H9 (cell line): Measurements from ENCODE around the gene MOB3B. TPM values are rescaled to one million over a fixed set of nuclear protein-coding genes. Genes with fewer than 3 reads are reported as not detected.

Experiments used
- DNase-seq: peaks from one replicate; pipeline ENCODE4 v3.0.0-alpha.2; 2017
- H2AFZ ChIP-seq: one replicate; pipeline ENCODE4 v1.6.1; 2013; ENCODE audit warnings: mild to moderate bottlenecking, low read length, control low read depth, moderate library complexity
- H2AK5ac ChIP-seq: 2 replicates; pipeline ENCODE4 v1.6.1; 2013; ENCODE audit warnings: low read length, control low read depth, mixed read lengths; ENCODE audit not compliant: insufficient read length
- H2BK120ac ChIP-seq: one replicate; pipeline ENCODE4 v1.6.1; 2013; ENCODE audit warnings: low read depth, mild to moderate bottlenecking, low read length, control low read depth, inconsistent platforms; ENCODE audit not compliant: poor library complexity, severe bottlenecking
- H2BK12ac ChIP-seq: 2 replicates; pipeline ENCODE4 v1.6.1; 2013; ENCODE audit warnings: low read length, control low read depth, mixed read lengths, low read depth; ENCODE audit not compliant: insufficient read length
- H2BK15ac ChIP-seq: 2 replicates; pipeline ENCODE4 v1.6.1; 2013; ENCODE audit warnings: low read depth, low read length, control low read depth
- H2BK20ac ChIP-seq: one replicate; pipeline ENCODE4 v1.6.1; 2013; ENCODE audit warnings: low read depth, mild to moderate bottlenecking, low read length, control low read depth, inconsistent platforms; ENCODE audit not compliant: poor library complexity, severe bottlenecking
- H2BK5ac ChIP-seq: 2 replicates; pipeline ENCODE4 v1.6.1; 2013; ENCODE audit warnings: low read length, control low read depth, mixed read lengths; ENCODE audit not compliant: insufficient read length
- H3K14ac ChIP-seq: 2 replicates; pipeline ENCODE4 v1.6.1; 2013; ENCODE audit warnings: low read length, control low read depth; ENCODE audit not compliant: insufficient read depth
- H3K18ac ChIP-seq: 2 replicates; pipeline ENCODE4 v1.6.1; 2013; ENCODE audit warnings: low read depth, mild to moderate bottlenecking, mixed read lengths, low read length, control low read depth; ENCODE audit not compliant: insufficient read length
- H3K23ac ChIP-seq: 2 replicates; pipeline ENCODE4 v1.6.1; 2013; ENCODE audit warnings: low read length, control low read depth, mixed read lengths, low read depth; ENCODE audit not compliant: insufficient read length
- H3K23me2 ChIP-seq: 2 replicates; pipeline ENCODE4 v1.6.1; 2013; ENCODE audit warnings: low read depth, mild to moderate bottlenecking, mixed read lengths, low read length, control low read depth; ENCODE audit not compliant: insufficient read length, poor library complexity, severe bottlenecking
- H3K27ac ChIP-seq: 2 replicates; pipeline ENCODE4 v1.5.1; 2013; ENCODE audit warnings: low read length, control low read depth, mixed read lengths, low read depth; ENCODE audit not compliant: insufficient read length
- H3K27me3 ChIP-seq: 2 replicates; pipeline ENCODE4 v1.6.1; 2013; ENCODE audit warnings: low read length, control low read depth, inconsistent platforms; ENCODE audit not compliant: insufficient read depth
- H3K4ac ChIP-seq: 2 replicates; pipeline ENCODE4 v1.6.1; 2013; ENCODE audit warnings: low read depth, mild to moderate bottlenecking, control low read depth, inconsistent platforms, low read length, moderate library complexity
- H3K4me1 ChIP-seq: 2 replicates; pipeline ENCODE4 v1.6.1; 2013; ENCODE audit warnings: low read length, control low read depth, inconsistent platforms; ENCODE audit not compliant: insufficient read depth
- H3K4me2 ChIP-seq: 2 replicates; pipeline ENCODE4 v1.6.1; 2013; ENCODE audit warnings: low read length, control low read depth, mixed read lengths; ENCODE audit not compliant: insufficient read length, insufficient read depth
- H3K56ac ChIP-seq: 2 replicates; pipeline ENCODE4 v1.6.1; 2013; ENCODE audit warnings: low read depth, mild to moderate bottlenecking, mixed read lengths, low read length, control low read depth; ENCODE audit not compliant: insufficient read length
- H3K79me1 ChIP-seq: 2 replicates; pipeline ENCODE4 v1.6.1; 2013; ENCODE audit warnings: low read depth, mild to moderate bottlenecking, moderate library complexity, low read length, control low read depth, inconsistent platforms; ENCODE audit not compliant: insufficient read depth, poor library complexity, severe bottlenecking
- H3K79me2 ChIP-seq: 2 replicates; pipeline ENCODE4 v1.6.1; 2013; ENCODE audit warnings: low read length, control low read depth, inconsistent platforms; ENCODE audit not compliant: insufficient read depth
- H3K9ac ChIP-seq: 2 replicates; pipeline ENCODE4 v1.6.1; 2013; ENCODE audit warnings: low read length, control low read depth, mixed read lengths; ENCODE audit not compliant: insufficient read length; ENCODE audit errors: extremely low read depth
- H3K9me3 ChIP-seq: one replicate; pipeline ENCODE4 v1.6.1; 2013; ENCODE audit warnings: low read depth, low read length, inconsistent platforms; ENCODE audit not compliant: control insufficient read depth
- H3T11ph ChIP-seq: one replicate; pipeline ENCODE4 v1.6.1; 2013; ENCODE audit warnings: mild to moderate bottlenecking, low read length, control low read depth, inconsistent platforms
- H4K20me1 ChIP-seq: one replicate; pipeline ENCODE4 v1.6.1; 2013; ENCODE audit not compliant: control insufficient read depth, insufficient read length, insufficient read depth
- H4K5ac ChIP-seq: 2 replicates; pipeline ENCODE4 v1.6.1; 2013; ENCODE audit warnings: low read depth, mild to moderate bottlenecking, mixed read lengths, low read length, control low read depth; ENCODE audit not compliant: insufficient read length
- H4K8ac ChIP-seq: replicated peaks from 2 replicates; pipeline ENCODE4 v1.6.1; 2013; ENCODE audit warnings: low read length, control low read depth, mixed read lengths, low read depth; ENCODE audit not compliant: insufficient read length
- H4K91ac ChIP-seq: 2 replicates; pipeline ENCODE4 v1.6.1; 2013; ENCODE audit warnings: low read depth, mild to moderate bottlenecking, moderate library complexity, mixed read lengths, low read length, control low read depth; ENCODE audit not compliant: insufficient read length
- H3K27ac Mint-ChIP-seq, 3 experiments: 2 replicates in 2 of 3; 3 replicates in 1 of 3; pipeline ENCODE4 v1.8.0; 2020 to 2021; ENCODE audit warnings: mixed read lengths in 3 of 3, mild to moderate bottlenecking in 1 of 3, moderate library complexity in 1 of 3
- H3K27me3 Mint-ChIP-seq: 2 replicates; pipeline ENCODE4 v1.8.0; 2021; ENCODE audit warnings: low read depth, mild to moderate bottlenecking, moderate library complexity, mixed read lengths
- H3K36me3 Mint-ChIP-seq, 3 experiments: 2 replicates in 2 of 3; 3 replicates in 1 of 3; pipeline ENCODE4 v1.8.0; 2020 to 2021; ENCODE audit warnings: low read depth in 3 of 3, mixed read lengths in 3 of 3; ENCODE audit not compliant: insufficient read depth in 1 of 3
- H3K4me1 Mint-ChIP-seq, 2 experiments: 2 replicates each; pipeline ENCODE4 v1.8.0; 2020; ENCODE audit warnings: mixed read lengths in 2 of 2
- H3K4me3 Mint-ChIP-seq, 2 experiments: 2 replicates in 1 of 2; 3 replicates in 1 of 2; pipeline ENCODE4 v1.8.0; 2020 to 2021; ENCODE audit warnings: mild to moderate bottlenecking in 2 of 2, mixed read lengths in 2 of 2, moderate library complexity in 1 of 2
- H3K9me3 Mint-ChIP-seq, 2 experiments: 2 replicates in 1 of 2; 3 replicates in 1 of 2; pipeline ENCODE4 v1.8.0; 2020; ENCODE audit warnings: mild to moderate bottlenecking in 2 of 2, mixed read lengths in 2 of 2, moderate library complexity in 1 of 2
- WGBS: extraction: QIAGEN DNeasy Blood & Tissue Kit; methylation state at CpG from one replicate; pipeline ENCODE4 v1.1.7; 2013; ENCODE audit warnings: missing lambda C conversion rate, low lambda C conversion rate, mixed read lengths; ENCODE audit not compliant: insufficient read length; ENCODE audit errors: extremely low coverage; 5-methylcytosine and 5-hydroxymethylcytosine counted together
- total RNA-seq: library from RNA; stranded (reverse); gene quantifications from 2 replicates; pipeline ENCODE4 v1.2.1, GENCODE V29; 2021
- TF ChIP-seq, protein P1 (sequence below): fragments of 200-600 bp; sonication (generic); conservative IDR thresholded peaks from 3 replicates; pipeline ENCODE4 v1.8.0; 2021; ENCODE audit warnings: antibody characterized with exemption, mild to moderate bottlenecking

MOB3B gene
- total RNA-seq, 1 experiment from 2014 or later = 9.8 TPM

- Histone ChIP-seq H4K20me1 (no peaks in the 10 kb centered on the region), H2AK5ac (no peak overlapping the region), H3T11ph (no peak overlapping the region), H3K79me2 (peaks cover 5% of the 10 kb centered on the region; the same call in 1 of the 2 replicates), H3K27me3 (no peaks in the 10 kb centered on the region), H3K9ac (no peak overlapping the region), H3K4ac (no peak overlapping the region), H3K14ac (no peak overlapping the region), H4K8ac (no peak overlapping the region), H2BK5ac (no peak overlapping the region), H3K4me1 (no peaks in the 10 kb centered on the region), H3K23ac (no peak overlapping the region), H3K23me2 (no peaks in the 10 kb centered on the region), H3K56ac (no peak overlapping the region), H4K91ac (no peak overlapping the region), H3K18ac (no peak overlapping the region), H2BK120ac (no peak overlapping the region), H3K4me2 (no peak overlapping the region), H2AFZ (no peak overlapping the region), H3K27ac (no peak overlapping the region), H2BK20ac (no peak overlapping the region), H2BK12ac (no peak overlapping the region), H3K79me1 (no peaks in the 10 kb centered on the region), H4K5ac (no peak overlapping the region), H3K9me3 (no peaks in the 10 kb centered on the region), H2BK15ac (no peak overlapping the region)
- Mint-ChIP-seq H3K27ac (no peak overlapping the region), H3K4me1 (peaks cover 13 to 21% of the 10 kb centered on the region in 2 experiments), H3K36me3 (peaks cover 0 to 8% (median 4%) of the 10 kb centered on the region in 3 experiments; a peak in 4 of 7 replicates), H3K27me3 (no peaks in the 10 kb centered on the region), H3K4me3 (no peak overlapping the region), H3K9me3 (no peaks in the 10 kb centered on the region; a peak in 1 of 5 replicates)
- TF ChIP-seq, protein P1, sequence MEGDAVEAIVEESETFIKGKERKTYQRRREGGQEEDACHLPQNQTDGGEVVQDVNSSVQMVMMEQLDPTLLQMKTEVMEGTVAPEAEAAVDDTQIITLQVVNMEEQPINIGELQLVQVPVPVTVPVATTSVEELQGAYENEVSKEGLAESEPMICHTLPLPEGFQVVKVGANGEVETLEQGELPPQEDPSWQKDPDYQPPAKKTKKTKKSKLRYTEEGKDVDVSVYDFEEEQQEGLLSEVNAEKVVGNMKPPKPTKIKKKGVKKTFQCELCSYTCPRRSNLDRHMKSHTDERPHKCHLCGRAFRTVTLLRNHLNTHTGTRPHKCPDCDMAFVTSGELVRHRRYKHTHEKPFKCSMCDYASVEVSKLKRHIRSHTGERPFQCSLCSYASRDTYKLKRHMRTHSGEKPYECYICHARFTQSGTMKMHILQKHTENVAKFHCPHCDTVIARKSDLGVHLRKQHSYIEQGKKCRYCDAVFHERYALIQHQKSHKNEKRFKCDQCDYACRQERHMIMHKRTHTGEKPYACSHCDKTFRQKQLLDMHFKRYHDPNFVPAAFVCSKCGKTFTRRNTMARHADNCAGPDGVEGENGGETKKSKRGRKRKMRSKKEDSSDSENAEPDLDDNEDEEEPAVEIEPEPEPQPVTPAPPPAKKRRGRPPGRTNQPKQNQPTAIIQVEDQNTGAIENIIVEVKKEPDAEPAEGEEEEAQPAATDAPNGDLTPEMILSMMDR = no peak
- no CpG with 5 or more reads among the region's 1 CpG for WGBS
- no peak for DNase-seq
Observed at GRCh38 chr9:27407491-27407890, 122.1 kb downstream of the MOB3B start.
